CD8-positive, alpha-beta memory T cell (primary cell): ENCODE data around the gene ASXL2. TPM values are rescaled to one million over a fixed set of nuclear protein-coding genes. Genes with fewer than 3 reads are reported as not detected.
"Not testable (repeated sequence)": the region's sequence is repeated elsewhere in the genome, so short reads cannot be mapped to it uniquely, and the experiment has no call there.

Experiments used
- CTCF ChIA-PET: fragments of 350-600 bp; sonication (Branson Sonifier 250); formaldehyde crosslinking; loops from one replicate; lab custom pipeline; 2021; ENCODE audit warnings: antibody characterized with exemption; lab: Charles Lee
- POLR2A ChIA-PET: fragments of 350-600 bp; sonication (Branson Sonifier 250); formaldehyde crosslinking; loops from one replicate; lab custom pipeline; 2021; ENCODE audit warnings: antibody characterized with exemption; lab: Charles Lee
- DNase-seq, 5 donors: peaks; one replicate each; pipeline versions ENCODE4 v3.0.0 to v3.0.0-alpha.2; 2020 to 2022; ENCODE audit warnings: mixed read lengths in 1 of 5
- H3K27ac ChIP-seq: one replicate; pipeline ENCODE4 v1.7.0; 2013; ENCODE audit warnings: low read depth, mild to moderate bottlenecking, low read length, moderate library complexity
- H3K27me3 ChIP-seq: 2 replicates; pipeline ENCODE4 v1.7.0; 2013; ENCODE audit warnings: low read length, mild to moderate bottlenecking; ENCODE audit not compliant: insufficient read depth, poor library complexity, severe bottlenecking
- H3K36me3 ChIP-seq: 2 replicates; pipeline ENCODE4 v1.7.0; 2013; ENCODE audit warnings: mild to moderate bottlenecking, low read length, moderate library complexity; ENCODE audit not compliant: insufficient read depth
- H3K4me1 ChIP-seq: 2 replicates; pipeline ENCODE4 v1.7.0; 2013; ENCODE audit warnings: mild to moderate bottlenecking, low read length, moderate library complexity; ENCODE audit not compliant: insufficient read depth
- H3K4me3 ChIP-seq: 2 replicates; pipeline ENCODE4 v1.7.0; 2013; ENCODE audit warnings: mild to moderate bottlenecking, low read length
- H3K9me3 ChIP-seq: 2 replicates; pipeline ENCODE4 v1.7.0; 2013; ENCODE audit warnings: mild to moderate bottlenecking, low read length
- H3K27ac Mint-ChIP-seq, 8 donors: one replicate each; pipeline ENCODE4 v1.8.0; 2020 to 2021; ENCODE audit warnings: mixed read lengths in 8 of 8, mild to moderate bottlenecking in 6 of 8, inconsistent platforms in 3 of 8, moderate library complexity in 3 of 8
- H3K27me3 Mint-ChIP-seq, 2 donors: one replicate each; pipeline ENCODE4 v1.8.0; 2020 to 2021; ENCODE audit warnings: mixed read lengths in 2 of 2, mild to moderate bottlenecking in 1 of 2, moderate library complexity in 1 of 2
- H3K36me3 Mint-ChIP-seq, 3 donors: one replicate each; pipeline ENCODE4 v1.8.0; 2020 to 2021; ENCODE audit warnings: mixed read lengths in 3 of 3, inconsistent platforms in 1 of 3, mild to moderate bottlenecking in 1 of 3
- H3K4me1 Mint-ChIP-seq, 3 donors: one replicate each; pipeline ENCODE4 v1.8.0; 2020 to 2021; ENCODE audit warnings: mixed read lengths in 3 of 3, inconsistent platforms in 1 of 3, mild to moderate bottlenecking in 1 of 3
- H3K4me3 Mint-ChIP-seq, 7 donors: one replicate each; pipeline ENCODE4 v1.8.0; 2020 to 2021; ENCODE audit warnings: mixed read lengths in 7 of 7, mild to moderate bottlenecking in 6 of 7, moderate library complexity in 4 of 7, inconsistent platforms in 2 of 7
- H3K9me3 Mint-ChIP-seq, 5 donors: one replicate each; pipeline ENCODE4 v1.8.0; 2020 to 2022; ENCODE audit warnings: mixed read lengths in 5 of 5, mild to moderate bottlenecking in 3 of 5, moderate library complexity in 2 of 5, inconsistent platforms in 1 of 5
- polyA plus RNA-seq: library from polyadenylated mRNA; unstranded; fragments of 300-500 nt; fragmentation: Illumina TruSeq; gene quantifications from one replicate; pipeline ENCODE4 v1.2.3, GENCODE V29; 2021
- total RNA-seq, 2 experiments: library from RNA; stranded (reverse); gene quantifications; one replicate each; pipeline ENCODE4 v1.2.3, GENCODE V29; 2021

ASXL2 gene
- total and polyA plus RNA-seq, 3 experiments from 2014 or later = 10.9 to 72.7 (median 67.5) TPM

DNA sequence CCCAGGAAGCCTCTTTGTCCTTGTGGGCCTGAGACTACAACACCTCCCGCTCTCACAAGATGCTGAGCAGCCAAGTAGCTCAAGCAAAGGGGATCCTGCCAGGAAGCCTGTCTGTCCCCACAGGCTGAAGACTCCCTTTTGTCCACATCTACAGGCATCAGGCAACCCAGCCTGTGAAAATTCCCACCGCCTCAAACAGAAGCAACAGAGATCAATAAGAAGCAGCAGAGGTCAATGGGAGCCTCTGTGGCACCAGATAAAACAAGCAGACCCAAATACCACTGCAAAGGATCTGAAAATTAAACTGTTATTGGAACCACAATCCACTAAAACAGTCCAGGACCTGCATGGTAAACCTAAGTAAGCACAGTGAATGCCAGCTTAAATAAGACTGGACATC is 48.5 kb downstream of the ASXL2 start:
- Mint-ChIP-seq H3K27ac (peak overlapping the region in 3 of 8 donors; percentile 12 to 24 (median 20)), H3K9me3 (peaks cover 0 to 4% (median 0%) of the 10 kb centered on the region in 5 donors), H3K36me3 (peaks cover 5 to 29% (median 11%) of the 10 kb centered on the region in 3 donors), H3K4me1 (peaks cover 57 to 69% (median 59%) of the 10 kb centered on the region in 3 donors), H3K27me3 (no peaks in the 10 kb centered on the region), H3K4me3 (peak overlapping the region in 3 of 7 donors; percentile 3 to 24 (median 15))
- H3K4me1 ChIP-seq = peaks cover 36% of the 10 kb centered on the region
- CTCF ChIA-PET = no interaction called here
- no peak overlapping the region for H3K4me3 ChIP-seq
- no peak overlapping the region for H3K27ac ChIP-seq
- POLR2A ChIA-PET = interaction anchor here (0.7 kb wide), 1 partner anchor 17 kb away, joined by 4 read pairs; no protein-coding TSS in a partner anchor
- DNase-seq = no peak
- H3K9me3 ChIP-seq = no peaks in the 10 kb centered on the region
- no peaks in the 10 kb centered on the region for H3K27me3 ChIP-seq
- H3K36me3 ChIP-seq = no peaks in the 10 kb centered on the region

DNA sequence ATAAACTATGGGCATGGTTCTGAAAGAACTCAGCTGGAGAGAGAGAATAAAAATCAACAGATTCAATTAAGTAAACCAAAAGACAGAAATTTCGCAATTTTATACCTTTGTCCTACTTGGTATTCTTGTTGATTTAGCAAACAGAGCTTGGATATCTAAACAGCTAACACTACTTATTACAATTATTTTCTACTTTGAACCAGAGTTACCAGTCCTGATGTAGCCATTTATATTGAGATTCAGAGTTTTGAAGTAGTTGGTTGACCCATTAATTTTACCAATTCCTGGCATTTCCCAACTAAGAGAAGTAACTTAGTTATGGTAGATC is 48.9 kb downstream of the ASXL2 start:
- Mint-ChIP-seq H3K4me3 (peak overlapping the region in 1 of 7 donors; percentile 13), H3K27me3 (no peaks in the 10 kb centered on the region), H3K4me1 (peaks cover 60 to 71% (median 64%) of the 10 kb centered on the region in 3 donors), H3K36me3 (peaks cover 5 to 24% (median 11%) of the 10 kb centered on the region in 3 donors), H3K9me3 (peaks cover 0 to 4% (median 0%) of the 10 kb centered on the region in 5 donors), H3K27ac (peak overlapping the region in 4 of 8 donors; percentile 24 to 75 (median 64))
- Histone ChIP-seq H3K9me3 (no peaks in the 10 kb centered on the region), H3K4me3 (no peak overlapping the region), H3K4me1 (peaks cover 41% of the 10 kb centered on the region), H3K27me3 (no peaks in the 10 kb centered on the region), H3K27ac (no peak overlapping the region), H3K36me3 (no peaks in the 10 kb centered on the region)
- POLR2A ChIA-PET = no interaction called here
- CTCF ChIA-PET = interaction anchor here (1.3 kb wide), 1 partner anchor 129 kb away, joined by 3 read pairs; no protein-coding TSS in a partner anchor
- DNase-seq = no peak

DNA sequence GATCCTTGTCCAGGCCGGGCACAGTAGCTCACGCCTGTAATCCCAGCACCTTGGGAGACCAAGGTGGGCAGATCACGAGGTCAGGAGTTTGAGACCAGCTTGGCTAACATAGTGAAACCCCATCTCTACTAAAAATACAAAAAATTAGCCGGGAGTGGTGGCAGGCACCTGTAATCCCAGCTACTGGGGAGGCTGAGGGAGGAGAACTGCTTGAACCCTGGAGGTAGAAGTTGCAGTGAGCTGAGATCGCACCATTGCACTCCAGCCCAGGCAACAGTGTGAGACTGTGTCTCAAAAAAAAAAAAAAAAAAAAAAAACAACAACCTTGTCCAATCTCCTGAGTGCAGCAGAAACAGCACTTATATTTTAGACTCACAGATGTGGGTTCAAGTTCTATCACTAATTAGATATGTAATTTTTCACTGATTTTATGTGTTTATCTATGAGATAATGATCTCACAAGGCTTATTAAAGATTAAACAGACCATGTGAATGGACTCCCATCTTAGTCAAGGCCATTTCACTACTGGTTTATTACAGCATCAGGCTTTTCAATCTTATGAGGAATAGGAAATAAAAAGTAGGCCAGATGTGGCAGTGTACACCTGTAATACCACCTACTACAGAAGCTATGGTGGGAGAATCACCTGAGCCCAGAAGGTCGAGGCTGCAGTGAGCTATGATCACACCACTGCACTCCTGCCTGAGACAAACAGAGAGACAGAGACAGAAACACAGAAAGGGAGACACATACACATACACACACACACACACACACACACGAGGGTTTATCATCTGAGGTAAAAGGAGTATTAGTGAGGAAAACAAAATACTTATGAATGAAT is 49.5 kb downstream of the ASXL2 start:
- Mint-ChIP-seq H3K4me3 (peak overlapping the region in 2 of 7 donors; percentile 13 to 37), H3K4me1 (peaks cover 63 to 74% (median 70%) of the 10 kb centered on the region in 3 donors), H3K36me3 (peaks cover 5 to 22% (median 10%) of the 10 kb centered on the region in 3 donors), H3K27ac (peak overlapping the region in 5 of 8 donors; percentile 14 to 82 (median 67))
- peaks cover 44% of the 10 kb centered on the region for H3K4me1 ChIP-seq
- POLR2A ChIA-PET, H3K9me3 Mint-ChIP-seq, H3K27me3 Mint-ChIP-seq, H3K27me3 ChIP-seq, H3K4me3 ChIP-seq, DNase-seq, H3K36me3 ChIP-seq, H3K27ac ChIP-seq, H3K9me3 ChIP-seq: not testable (repeated sequence)
- CTCF ChIA-PET = interaction anchor here (1.3 kb wide), 1 partner anchor 129 kb away, joined by 3 read pairs; no protein-coding TSS in a partner anchor

DNA sequence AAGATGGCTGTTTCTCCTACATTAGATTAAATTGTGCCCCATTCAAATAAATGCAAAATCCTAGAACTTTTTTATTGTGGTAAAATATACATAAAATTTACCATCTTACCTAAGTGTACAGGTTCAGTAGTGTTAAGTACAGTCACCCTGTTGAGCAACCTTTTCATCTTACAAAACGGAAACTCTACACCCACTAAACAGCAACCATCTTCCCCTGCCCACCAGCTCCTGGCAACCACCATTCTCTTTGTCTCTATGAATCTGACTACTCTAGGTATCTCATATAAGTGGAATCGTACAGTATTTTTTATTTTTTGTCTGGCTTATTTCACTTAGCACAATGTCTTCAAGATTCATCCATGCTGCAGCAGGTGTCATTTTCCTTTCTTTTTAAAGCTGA is 53.0 kb downstream of the ASXL2 start:
- H3K4me1 Mint-ChIP-seq = peaks cover 65 to 75% (median 70%) of the 10 kb centered on the region in 3 donors
- peaks cover 30% of the 10 kb centered on the region for H3K4me1 ChIP-seq
- DNase-seq = peak in 4 of 5 donors; percentile 8 to 57 (median 49)
- H3K36me3 Mint-ChIP-seq = peaks cover 0 to 6% (median 0%) of the 10 kb centered on the region in 3 donors
- H3K4me3 Mint-ChIP-seq = peak overlapping the region; percentile 8 to 57 (median 44)
- no peaks in the 10 kb centered on the region for H3K36me3 ChIP-seq
- POLR2A ChIA-PET = interaction anchor here (1.2 kb wide), 1 partner anchor 53 kb away, joined by 4 read pairs; the partner anchor contains the start of gene ASXL2
- peak overlapping the region; percentile 1 to 85 (median 66) for H3K27ac Mint-ChIP-seq
- H3K27ac ChIP-seq = no peak overlapping the region
- H3K9me3 Mint-ChIP-seq = no peaks in the 10 kb centered on the region
- no peaks in the 10 kb centered on the region for H3K27me3 Mint-ChIP-seq
- H3K9me3 ChIP-seq = no peaks in the 10 kb centered on the region
- CTCF ChIA-PET = no interaction called here
- H3K4me3 ChIP-seq = no peak overlapping the region
- no peaks in the 10 kb centered on the region for H3K27me3 ChIP-seq

DNA sequence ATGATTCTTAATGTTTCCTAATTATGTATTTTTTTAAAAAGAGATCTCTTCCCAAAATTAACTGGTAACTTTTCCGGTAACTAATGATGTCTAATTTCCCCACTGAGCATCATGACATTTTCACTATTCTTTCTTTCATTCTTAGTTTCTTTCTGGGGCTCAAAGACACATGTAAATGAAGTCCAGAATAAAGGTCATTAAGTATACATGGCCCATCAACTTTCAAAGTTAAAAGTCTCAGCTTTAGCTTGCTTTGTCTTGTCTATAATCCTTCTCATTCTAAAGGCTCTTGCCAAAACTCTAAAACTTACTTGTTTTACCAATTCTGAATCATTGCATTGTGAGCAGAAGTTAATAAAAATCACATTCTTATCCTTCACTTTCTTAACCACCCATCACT is 53.6 kb downstream of the ASXL2 start:
- ChIA-PET CTCF (no interaction called here), POLR2A (interaction anchor here (0.6 to 1.2 kb wide), 2 partner anchors 54 kb away, joined by 3 to 4 read pairs; partner anchors contain the start of gene ASXL2)
- Mint-ChIP-seq H3K4me3 (peak overlapping the region; percentile 8 to 57 (median 44)), H3K4me1 (peaks cover 61 to 70% (median 65%) of the 10 kb centered on the region in 3 donors), H3K27ac (peak overlapping the region; percentile 1 to 85 (median 66)), H3K9me3 (no peaks in the 10 kb centered on the region), H3K27me3 (no peaks in the 10 kb centered on the region), H3K36me3 (peaks cover 0 to 3% (median 0%) of the 10 kb centered on the region in 3 donors)
- Histone ChIP-seq H3K36me3 (no peaks in the 10 kb centered on the region), H3K27ac (no peak overlapping the region), H3K9me3 (no peaks in the 10 kb centered on the region), H3K4me3 (no peak overlapping the region), H3K4me1 (peaks cover 30% of the 10 kb centered on the region), H3K27me3 (no peaks in the 10 kb centered on the region)
- DNase-seq = no peak

DNA sequence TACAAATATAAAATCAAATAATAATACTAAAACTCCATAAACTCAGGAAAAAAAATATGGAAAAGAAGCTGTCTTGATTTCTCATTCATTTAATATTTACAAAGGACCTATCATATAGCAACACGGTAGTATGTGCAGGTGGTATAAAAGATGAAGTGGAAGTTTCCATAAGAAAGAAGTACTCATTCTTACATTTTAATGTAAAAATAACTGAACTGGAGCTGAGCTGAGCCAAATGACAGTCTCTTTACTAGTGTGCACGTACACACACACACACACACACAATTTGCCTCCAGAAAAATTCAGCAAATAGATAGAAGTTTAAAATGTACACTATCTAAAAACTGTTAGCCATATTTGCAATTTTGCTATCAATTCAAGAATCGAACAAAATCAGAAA is 54.1 kb downstream of the ASXL2 start:
- no peak for DNase-seq
- Mint-ChIP-seq H3K4me1 (peaks cover 57 to 69% (median 60%) of the 10 kb centered on the region in 3 donors), H3K36me3 (peaks cover 0 to 3% (median 0%) of the 10 kb centered on the region in 3 donors), H3K9me3 (no peaks in the 10 kb centered on the region), H3K27ac (peak overlapping the region in 2 of 8 donors; percentile 82 to 85), H3K27me3 (no peaks in the 10 kb centered on the region), H3K4me3 (peak overlapping the region in 4 of 7 donors; percentile 39 to 57 (median 48))
- Histone ChIP-seq H3K27me3 (no peaks in the 10 kb centered on the region), H3K36me3 (no peaks in the 10 kb centered on the region), H3K4me1 (peaks cover 30% of the 10 kb centered on the region), H3K4me3 (no peak overlapping the region), H3K9me3 (no peaks in the 10 kb centered on the region), H3K27ac (no peak overlapping the region)
- ChIA-PET POLR2A (interaction anchor here (0.6 kb wide), 1 partner anchor 54 kb away, joined by 3 read pairs; the partner anchor contains the start of gene ASXL2), CTCF (interaction anchor here (1.4 kb wide), 1 partner anchor 27 kb away, joined by 8 read pairs; no protein-coding TSS in a partner anchor)

DNA sequence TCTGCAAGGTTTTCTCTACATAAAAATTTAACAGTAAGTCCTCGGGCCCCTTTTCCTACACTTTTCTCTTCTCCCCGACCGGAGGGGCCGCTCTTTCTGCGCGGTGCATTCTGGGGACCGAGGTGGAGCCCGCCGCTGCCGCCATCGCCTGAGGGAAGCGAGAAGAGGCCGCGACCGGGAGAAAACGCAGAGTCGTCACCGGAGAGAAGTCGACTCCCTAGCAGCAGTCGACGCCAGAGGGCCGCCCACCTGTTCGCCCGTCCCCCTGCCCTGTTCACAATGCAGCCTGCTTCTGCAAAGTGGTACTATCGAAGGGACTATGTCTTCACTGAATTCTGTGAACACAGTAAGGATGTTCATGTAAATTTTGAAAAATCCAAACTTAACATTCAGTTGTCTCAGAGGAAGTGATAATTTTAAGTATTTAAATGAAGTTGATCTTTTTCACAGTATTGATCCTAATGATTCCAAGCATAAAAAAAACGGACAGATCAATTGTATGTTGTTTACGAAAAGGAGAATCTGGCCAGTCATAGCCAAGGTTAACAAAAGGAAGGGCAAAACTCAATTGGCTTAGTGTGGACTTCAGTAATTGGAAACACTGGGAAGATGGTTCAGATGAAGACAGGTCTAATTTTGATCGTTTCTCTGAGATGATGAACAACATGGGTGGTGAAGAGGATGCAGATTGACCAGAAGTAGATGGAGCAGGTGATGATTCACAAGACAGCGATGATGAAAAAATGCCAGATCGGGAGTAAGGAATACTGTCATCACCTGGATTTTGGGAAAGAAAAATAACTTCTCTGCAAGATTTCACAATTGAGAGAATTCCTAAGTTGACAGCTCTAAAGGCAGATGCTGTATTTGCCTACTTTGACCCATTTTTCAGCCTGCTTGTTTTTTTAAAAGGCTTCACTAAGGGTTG is 55.8 kb downstream of the ASXL2 start:
- Histone ChIP-seq H3K36me3 (no peaks in the 10 kb centered on the region), H3K27ac (peak overlapping the region; percentile 36), H3K9me3 (no peaks in the 10 kb centered on the region), H3K4me1 (peaks cover 39% of the 10 kb centered on the region), H3K27me3 (no peaks in the 10 kb centered on the region), H3K4me3 (peak overlapping the region; percentile 40)
- Mint-ChIP-seq H3K36me3 (peaks cover 0 to 3% (median 2%) of the 10 kb centered on the region in 3 donors), H3K27ac (peak overlapping the region; percentile 44 to 97 (median 88)), H3K4me1 (peaks cover 53 to 80% (median 69%) of the 10 kb centered on the region in 3 donors), H3K4me3 (peak overlapping the region; percentile 72 to 94 (median 84)), H3K9me3 (no peaks in the 10 kb centered on the region), H3K27me3 (no peaks in the 10 kb centered on the region)
- ChIA-PET POLR2A (no interaction called here), CTCF (interaction anchor here (0.6 to 1.4 kb wide), 2 partner anchors 17 to 29 kb away, joined by 3 to 8 read pairs; no protein-coding TSS in a partner anchor)
- DNase-seq = peak; percentile 51 to 75 (median 65)
